Left ventricle myocardium superior (tissue), 1 donor: ENCODE results near the gene ZNF407. TPM values are rescaled to one million over a fixed set of nuclear protein-coding genes. Genes with fewer than 3 reads are reported as not detected.
"Not testable (repeated sequence)": the region's sequence is repeated elsewhere in the genome, so short reads cannot be mapped to it uniquely, and the experiment has no call there.

Experiments used
- ATAC-seq: fragments of 200-7000 bp; cut with Tn5 transposase; one replicate; pipeline ENCODE4 v1.9.1; 2020; ENCODE audit warnings: mild to moderate bottlenecking, moderate library complexity
- DNase-seq: peaks from one replicate; pipeline ENCODE4 v3.0.0-alpha.2; 2020
- intact Hi-C: fragments of 100-400 bp; cut with micrococcal nuclease; formaldehyde crosslinking; loops from one replicate; pipeline ENCODE4 v1.11.0; 2022
- total RNA-seq: library from RNA; stranded (reverse); fragmentation: NEBNext Ultra II Directional; extraction: Animal tissue kit (Norgen Biotek cat#: 25700); gene quantifications from one replicate; pipeline ENCODE4 v1.2.1, GENCODE V29; 2021
- donor health status: DM: no; HTN: yes; CAD: no; lungs with severe emphysema.

Gene ZNF407
- total RNA-seq, 1 donor from 2014 or later, result 12.0 TPM

GRCh38 chr18:74967438-74967837, 369.8 kb downstream of the ZNF407 start:
- ATAC-seq (no peak), DNase-seq (no peak)
- intact Hi-C loops, result no loop called here

GRCh38 chr18:74967979-74968378, 370.3 kb downstream of the ZNF407 start:
- DNase-seq, result no peak

GRCh38 chr18:74971358-74971757, 373.7 kb downstream of the ZNF407 start:
- DNase-seq, ATAC-seq, intact Hi-C loops: not testable (repeated sequence)

More at GRCh38 chr18:74967979-74968378, 370.3 kb downstream of the ZNF407 start:
- intact Hi-C loops, result no loop called here
- ATAC-seq, result no peak

GRCh38 chr18:74971776-74972175, 374.1 kb downstream of the ZNF407 start:
- ATAC-seq, intact Hi-C loops, DNase-seq: not testable (repeated sequence)

GRCh38 chr18:74972354-74972753, 374.7 kb downstream of the ZNF407 start:
- intact Hi-C loops, result no loop called here
- ATAC-seq (no peak), DNase-seq (no peak)

- ATAC-seq, result no peak
- intact Hi-C loops, result no loop called here
- no peak for DNase-seq
These were observed 377.3 kb downstream of the ZNF407 start for GRCh38 chr18:74975001-74975400.

- intact Hi-C loops, result no loop called here
- ATAC-seq (no peak), DNase-seq (no peak)
These were observed 378.8 kb downstream of the ZNF407 start for GRCh38 chr18:74976331-74976909.

GRCh38 chr18:74977041-74977440, 379.4 kb downstream of the ZNF407 start:
- DNase-seq, result no peak
- intact Hi-C loops, result no loop called here
- ATAC-seq, result no peak

- intact Hi-C loops, result no loop called here
- ATAC-seq (no peak), DNase-seq (no peak)
These were observed 383.0 kb downstream of the ZNF407 start for GRCh38 chr18:74980669-74981068.

GRCh38 chr18:74981476-74981875, 383.8 kb downstream of the ZNF407 start:
- no peak for ATAC-seq
- DNase-seq, result no peak
- intact Hi-C loops, result no loop called here

- DNase-seq, result no peak
- peak; percentile 17 for ATAC-seq
- intact Hi-C loops, result no loop called here
These were observed 385.4 kb downstream of the ZNF407 start for GRCh38 chr18:74982946-74983635.

GRCh38 chr18:74989134-74989533, 391.5 kb downstream of the ZNF407 start:
- ATAC-seq (no peak), DNase-seq (no peak)
- intact Hi-C loops, result no loop called here

GRCh38 chr18:74990563-74991081, 393.0 kb downstream of the ZNF407 start:
- ATAC-seq (peak; percentile 21), DNase-seq (no peak)
- intact Hi-C loops, result no loop called here

- intact Hi-C loops, result no loop called here
- peak; percentile 32 for DNase-seq
These were observed 397.1 kb downstream of the ZNF407 start for GRCh38 chr18:74994502-74995418.

GRCh38 chr18:74995419-74995736, 397.7 kb downstream of the ZNF407 start:
- intact Hi-C loops, result no loop called here
- DNase-seq (no peak), ATAC-seq (no peak)

More at GRCh38 chr18:74994502-74995418, 397.1 kb downstream of the ZNF407 start:
- peak; percentile 35 for ATAC-seq

GRCh38 chr18:74996055-74996454, 398.4 kb downstream of the ZNF407 start:
- ATAC-seq (no peak), DNase-seq (no peak)
- intact Hi-C loops, result no loop called here

GRCh38 chr18:74996996-74997395, 399.3 kb downstream of the ZNF407 start:
- ATAC-seq (no peak), DNase-seq (no peak)
- intact Hi-C loops, result no loop called here

- intact Hi-C loops, result no loop called here
- no peak for ATAC-seq
- DNase-seq, result no peak
These were observed 403.2 kb downstream of the ZNF407 start for GRCh38 chr18:75000920-75001319.

- intact Hi-C loops, result no loop called here
- ATAC-seq (peak; percentile 86), DNase-seq (no peak)
These were observed 405.4 kb downstream of the ZNF407 start for GRCh38 chr18:75003039-75003438.
